Nephron progenitor cell (in vitro differentiated cells): ENCODE data around the gene PLCD4.

Source experiments
- DNase-seq: peaks from one replicate; pipeline ENCODE4 v3.0.0; 2021
- H3K27ac Mint-ChIP-seq: 2 replicates; pipeline ENCODE4 v1.8.0; 2021; ENCODE audit warnings: mild to moderate bottlenecking, moderate library complexity, mixed read lengths
- H3K27me3 Mint-ChIP-seq: 2 replicates; pipeline ENCODE4 v1.8.0; 2021; ENCODE audit warnings: mild to moderate bottlenecking, low read depth, mixed read lengths; ENCODE audit not compliant: poor library complexity
- H3K36me3 Mint-ChIP-seq: 2 replicates; pipeline ENCODE4 v1.8.0; 2021; ENCODE audit warnings: low read depth, mixed read lengths
- H3K4me1 Mint-ChIP-seq: 2 replicates; pipeline ENCODE4 v1.8.0; 2021; ENCODE audit warnings: mixed read lengths
- H3K4me3 Mint-ChIP-seq: 2 replicates; pipeline ENCODE4 v1.8.0; 2021; ENCODE audit warnings: mild to moderate bottlenecking, moderate library complexity, mixed read lengths
- H3K9me3 Mint-ChIP-seq: 2 replicates; pipeline ENCODE4 v1.8.0; 2021; ENCODE audit warnings: mild to moderate bottlenecking, moderate library complexity, mixed read lengths
- TF ChIP-seq, protein P1 (sequence below): fragments of 200-600 bp; sonication (generic); IDR thresholded peaks from 2 replicates; pipeline ENCODE4 v1.5.0; 2021; ENCODE audit warnings: antibody characterized with exemption

Gene PLCD4

DNA sequence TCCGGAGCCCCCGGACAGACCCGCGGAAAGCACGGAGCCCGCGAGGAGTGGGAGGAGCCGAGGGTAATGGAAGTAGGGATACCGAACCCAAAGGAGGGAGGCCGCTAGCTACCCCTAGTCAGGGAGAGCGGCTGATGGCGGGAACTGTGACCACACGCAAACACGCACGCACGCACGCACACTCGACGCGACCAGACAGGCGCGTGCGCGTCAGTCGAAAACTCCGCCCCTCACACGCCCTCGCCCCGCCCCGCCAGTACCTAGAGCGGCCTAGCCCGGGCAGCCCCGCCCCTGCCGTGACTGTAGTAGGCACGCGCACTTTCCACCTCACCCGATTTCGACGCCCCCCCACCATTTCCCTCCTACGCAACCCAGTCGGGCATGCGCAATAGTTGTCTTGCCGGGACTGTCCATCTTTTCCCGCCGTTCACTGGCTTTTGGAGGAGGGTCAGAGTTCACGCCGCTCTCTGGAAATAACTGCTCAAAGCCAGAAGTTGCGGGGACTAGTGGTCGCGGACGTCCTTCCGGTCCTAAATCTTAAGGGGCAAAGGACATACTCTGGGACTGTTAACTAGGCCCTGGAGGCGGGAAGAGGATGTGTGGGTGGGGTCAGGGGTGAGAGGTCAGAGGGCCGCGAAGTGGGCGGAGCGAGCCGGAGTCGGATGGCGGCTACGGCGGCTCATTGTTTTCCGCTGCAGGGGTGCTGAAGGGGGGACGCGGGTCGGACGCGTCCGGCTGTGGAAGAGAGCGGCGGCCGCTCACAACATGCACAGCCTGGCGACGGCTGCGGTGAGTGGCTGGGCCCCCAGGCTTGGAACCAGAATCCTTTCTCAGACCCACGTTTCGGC lies 39.3 kb upstream of the PLCD4 start, which contains the start of the genes CNOT9 and USP37:
CNOT9 (plus strand) TSS at position 650 of the 848 bp plus-strand sequence; CDS start at position 766, 116 bp downstream.
USP37 (minus strand) TSS at position 162 of the 848 bp plus-strand sequence. CDS start 9,698 bp downstream, outside the sequence.
- TF ChIP-seq, protein P1, sequence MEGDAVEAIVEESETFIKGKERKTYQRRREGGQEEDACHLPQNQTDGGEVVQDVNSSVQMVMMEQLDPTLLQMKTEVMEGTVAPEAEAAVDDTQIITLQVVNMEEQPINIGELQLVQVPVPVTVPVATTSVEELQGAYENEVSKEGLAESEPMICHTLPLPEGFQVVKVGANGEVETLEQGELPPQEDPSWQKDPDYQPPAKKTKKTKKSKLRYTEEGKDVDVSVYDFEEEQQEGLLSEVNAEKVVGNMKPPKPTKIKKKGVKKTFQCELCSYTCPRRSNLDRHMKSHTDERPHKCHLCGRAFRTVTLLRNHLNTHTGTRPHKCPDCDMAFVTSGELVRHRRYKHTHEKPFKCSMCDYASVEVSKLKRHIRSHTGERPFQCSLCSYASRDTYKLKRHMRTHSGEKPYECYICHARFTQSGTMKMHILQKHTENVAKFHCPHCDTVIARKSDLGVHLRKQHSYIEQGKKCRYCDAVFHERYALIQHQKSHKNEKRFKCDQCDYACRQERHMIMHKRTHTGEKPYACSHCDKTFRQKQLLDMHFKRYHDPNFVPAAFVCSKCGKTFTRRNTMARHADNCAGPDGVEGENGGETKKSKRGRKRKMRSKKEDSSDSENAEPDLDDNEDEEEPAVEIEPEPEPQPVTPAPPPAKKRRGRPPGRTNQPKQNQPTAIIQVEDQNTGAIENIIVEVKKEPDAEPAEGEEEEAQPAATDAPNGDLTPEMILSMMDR = no peak
- Mint-ChIP-seq H3K4me3 (peak within 1 kb of the TSS; percentile 94), H3K27ac (peak within 1 kb of the TSS; percentile 98), H3K4me1 (peaks cover 50% of the 10 kb centered on the region), H3K27me3 (no peaks in the 10 kb centered on the region), H3K36me3 (peaks cover 32% of the 10 kb centered on the region), H3K9me3 (no peaks in the 10 kb centered on the region)
- peak; percentile 100 for DNase-seq

DNA sequence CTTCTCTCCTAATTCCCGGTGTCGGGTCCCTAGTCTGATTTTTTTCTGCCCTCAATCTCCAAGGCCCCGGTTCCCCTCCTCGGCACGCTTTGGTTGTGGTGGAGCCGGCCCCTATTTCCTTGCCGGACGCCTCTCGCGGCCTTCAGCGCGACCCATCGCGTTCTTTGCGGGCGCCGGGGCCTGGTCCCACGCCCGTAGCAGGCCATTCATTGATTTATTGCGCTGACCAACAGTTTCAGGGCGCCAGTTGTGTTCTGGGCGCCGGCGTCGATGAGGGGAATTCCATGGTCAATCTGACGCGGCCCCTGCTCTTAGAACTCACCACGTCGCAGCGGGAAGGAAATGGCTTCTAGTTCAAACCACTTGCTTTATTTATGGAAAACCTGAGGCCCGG lies 38.7 kb upstream of the PLCD4 start:
- H3K4me1 Mint-ChIP-seq = peaks cover 50% of the 10 kb centered on the region
- H3K36me3 Mint-ChIP-seq = peaks cover 32% of the 10 kb centered on the region
- no peaks in the 10 kb centered on the region for H3K27me3 Mint-ChIP-seq
- H3K27ac Mint-ChIP-seq = peak overlapping the region; percentile 98
- TF ChIP-seq, protein P1 = no peak
- no peaks in the 10 kb centered on the region for H3K9me3 Mint-ChIP-seq
- H3K4me3 Mint-ChIP-seq = peak overlapping the region; percentile 94
- DNase-seq = peak; percentile 74

DNA sequence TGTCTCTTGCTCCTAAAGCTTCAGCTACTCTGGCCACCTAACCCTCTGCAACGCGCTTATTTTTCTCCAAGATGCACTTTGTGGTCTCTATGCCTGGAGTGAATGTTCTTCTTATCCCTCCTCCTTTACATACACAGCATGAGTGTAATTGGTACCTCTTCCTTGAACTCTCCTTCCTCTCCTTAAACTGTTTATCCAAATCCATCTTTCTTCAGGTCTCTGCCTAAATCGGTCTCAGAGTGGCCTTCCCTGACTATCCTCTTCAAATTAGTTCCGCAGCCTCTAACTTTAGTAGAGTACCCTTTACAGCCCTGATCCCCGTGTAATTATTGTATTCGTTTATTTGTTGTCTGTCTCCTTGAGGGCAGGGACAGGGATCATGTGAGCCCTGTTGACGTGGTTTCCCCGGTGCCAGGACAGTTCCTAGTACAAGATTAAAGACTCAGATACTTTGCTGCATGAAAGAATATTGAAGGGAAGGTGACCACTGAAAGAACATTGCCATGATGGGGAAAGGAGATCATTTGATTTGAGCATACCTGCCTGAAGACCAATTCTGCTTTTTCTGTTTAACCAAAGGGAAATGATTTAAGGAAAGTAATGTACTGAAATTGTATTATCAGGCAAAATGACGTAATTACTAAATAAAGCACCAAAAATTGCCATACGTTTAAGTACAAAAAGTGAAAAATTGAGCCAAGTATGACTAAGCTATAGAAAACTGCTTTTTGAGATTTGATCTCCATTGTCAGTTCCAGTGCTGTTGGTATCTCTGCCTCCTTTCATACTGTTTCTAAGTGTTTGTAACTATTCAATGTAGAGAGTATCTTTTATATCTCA lies 37.8 kb upstream of the PLCD4 start:
- Mint-ChIP-seq H3K36me3 (peaks cover 33% of the 10 kb centered on the region), H3K4me3 (peak overlapping the region; percentile 94), H3K4me1 (peaks cover 50% of the 10 kb centered on the region), H3K9me3 (no peaks in the 10 kb centered on the region), H3K27me3 (no peaks in the 10 kb centered on the region), H3K27ac (peak overlapping the region; percentile 98)
- DNase-seq = no peak
- TF ChIP-seq, protein P1 = no peak

DNA sequence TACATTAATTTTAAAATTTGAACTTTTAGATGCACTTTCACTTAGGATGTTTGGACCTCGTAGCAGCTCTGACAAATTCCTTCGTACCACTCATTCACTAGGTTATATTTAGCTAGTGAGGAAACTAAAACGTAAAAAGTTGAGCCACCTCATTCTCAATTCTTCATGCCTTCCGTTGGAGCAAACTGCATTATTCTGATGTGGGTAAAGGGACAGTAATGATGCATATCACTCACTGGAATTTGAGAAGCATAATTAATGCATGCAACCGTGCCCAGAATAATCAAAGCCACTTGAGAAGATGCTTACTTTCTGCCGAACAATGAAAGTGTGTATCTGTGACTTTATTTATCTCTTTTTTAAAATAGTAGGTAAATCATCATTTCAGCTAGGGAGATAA lies 36.8 kb upstream of the PLCD4 start:
- no peaks in the 10 kb centered on the region for H3K9me3 Mint-ChIP-seq
- peaks cover 49% of the 10 kb centered on the region for H3K4me1 Mint-ChIP-seq
- H3K4me3 Mint-ChIP-seq = peak overlapping the region; percentile 94
- H3K27me3 Mint-ChIP-seq = no peaks in the 10 kb centered on the region
- peak overlapping the region; percentile 77 for H3K27ac Mint-ChIP-seq
- peaks cover 43% of the 10 kb centered on the region for H3K36me3 Mint-ChIP-seq
- DNase-seq = no peak
- TF ChIP-seq, protein P1 = no peak

DNA sequence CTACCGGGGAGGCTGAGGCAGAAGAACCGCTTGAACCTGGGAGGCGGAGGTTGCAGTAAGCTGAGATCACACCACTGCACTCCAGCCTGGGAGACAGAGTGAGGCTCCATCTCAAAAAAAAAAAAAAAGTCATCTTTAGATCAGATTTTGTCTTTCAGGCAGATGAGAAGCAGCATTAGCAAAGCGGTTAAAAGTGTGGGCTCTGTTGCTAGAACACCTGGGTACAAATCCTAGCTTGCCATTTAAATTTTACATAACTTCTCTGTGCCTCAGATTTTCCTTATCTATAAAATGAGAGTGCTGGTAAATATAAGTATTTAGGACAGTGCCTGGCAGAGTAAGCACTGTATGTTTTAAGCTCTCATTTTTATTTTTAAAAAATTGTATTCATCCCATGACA lies 30.8 kb upstream of the PLCD4 start:
- Mint-ChIP-seq H3K27ac (peak overlapping the region; percentile 59), H3K4me1 (peaks cover 6% of the 10 kb centered on the region), H3K9me3 (no peaks in the 10 kb centered on the region), H3K4me3 (no peak overlapping the region), H3K36me3 (peaks cover 54% of the 10 kb centered on the region), H3K27me3 (no peaks in the 10 kb centered on the region)
- TF ChIP-seq, protein P1 = no peak
- no peak for DNase-seq
